ENCODE data around the gene AP1S1. TPM values are rescaled to one million over a fixed set of nuclear protein-coding genes. Genes with fewer than 3 reads are reported as not detected.

AP1S1 gene
- total and polyA plus RNA-seq, 9 of the 15 experiments (the other 6 are each of a cell fraction or from before 2014, with no cell fraction given), result 4.4 to 149 (median 89.4) TPM

DNA sequence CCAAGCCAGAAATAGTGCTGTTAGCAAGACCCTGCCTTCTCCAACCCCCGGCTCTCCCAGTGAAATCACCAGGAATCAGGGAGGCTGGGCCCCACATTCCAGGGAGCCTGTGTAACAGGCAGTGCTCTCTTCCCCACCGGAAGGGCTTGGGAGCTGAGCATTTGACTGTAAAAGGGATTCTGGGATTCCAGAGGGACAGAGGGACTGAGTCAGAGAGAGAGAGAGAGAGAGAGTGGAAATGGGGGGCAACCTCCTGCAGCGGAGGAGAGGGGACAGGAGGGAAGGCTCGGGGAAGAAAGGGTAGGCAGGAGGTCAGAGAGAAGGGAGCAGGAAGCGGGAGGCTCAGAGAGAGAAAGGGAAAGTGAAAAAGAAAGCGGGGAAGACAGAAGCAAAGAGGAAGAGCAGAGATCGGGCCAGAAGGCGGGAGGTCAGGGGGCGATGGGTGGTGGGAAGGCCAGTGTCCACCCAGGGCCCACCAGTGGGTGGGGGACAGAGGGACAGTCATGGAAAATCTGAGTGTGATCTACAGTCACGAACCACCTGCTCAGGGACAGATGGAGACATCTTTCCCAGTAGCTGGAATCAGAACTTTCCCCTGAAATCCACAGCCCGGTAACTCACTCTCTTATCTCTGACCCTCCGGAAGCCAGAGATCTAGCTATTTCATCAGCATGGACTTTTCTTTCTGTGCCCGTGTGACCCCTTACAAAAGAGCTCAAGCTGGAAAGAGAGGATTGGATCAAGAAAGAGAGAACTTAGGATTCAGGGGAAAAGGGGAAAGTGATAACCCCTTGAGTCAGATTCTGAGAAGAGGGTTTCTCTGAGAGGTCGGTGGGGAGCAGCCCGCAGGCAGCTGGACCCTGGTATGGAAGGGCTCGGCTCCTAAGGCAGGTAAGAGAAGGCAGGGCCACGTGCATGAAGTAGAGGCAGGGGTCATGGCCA is 32.0 kb upstream of the AP1S1 start (continued):
- TF ChIP-seq HMGN3 (IDR thresholded peaks at IDR 0.05; ENCODE audit: borderline replicate concordance, extremely low read depth, insufficient read length, low read depth, low read length) (no peak), TEAD4 (IDR thresholded peaks at IDR 0.05; ENCODE audit: low read length) (peak; percentile 47; the same call in 1 of the 2 replicates), TEAD4 (CRISPR knock-in tag; IDR thresholded peaks at IDR 0.05; ENCODE audit: borderline replicate concordance) (no peak), MEIS2 (IDR thresholded peaks at IDR 0.05; ENCODE audit: partially characterized antibody) (no peak), KAT2B (IDR thresholded peaks at IDR 0.05; ENCODE audit: low read depth, low read length) (no peak), CEBPG (CRISPR knock-in tag; IDR thresholded peaks at IDR 0.05) (no peak), CEBPG (tag; conservative IDR thresholded peaks at IDR 0.05 in 1 of 2, IDR thresholded peaks at IDR 0.05 in 1 of 2) (peak; percentile 65 to 82), LEF1 (IDR thresholded peaks at IDR 0.05) (peak; percentile 79; the same call in 1 of the 2 replicates), CTBP1 (IDR thresholded peaks at IDR 0.05; ENCODE audit: borderline replicate concordance) (0 out of 2 replicates have a peak, but pooled peaks have one; percentile 57), BCOR (IDR thresholded peaks at IDR 0.05) (no peak), CBFA2T2 (conservative IDR thresholded peaks at IDR 0.05) (peak; percentile 39), SREBF1 (IDR thresholded peaks at IDR 0.05; ENCODE audit: borderline replicate concordance, low read depth, low read length) (no peak), DDX20 (tag; IDR thresholded peaks at IDR 0.05; ENCODE audit: low read depth) (peak; percentile 58; the same call in 1 of the 2 replicates), TGIF2 (CRISPR knock-in tag; IDR thresholded peaks at IDR 0.05) (no peak), ETV5 (CRISPR knock-in tag; IDR thresholded peaks at IDR 0.05; ENCODE audit: low read depth) (peak; percentile 63; the same call in 1 of the 2 replicates), TCF3 (CRISPR knock-in tag; IDR thresholded peaks at IDR 0.05) (0 out of 2 replicates have a peak, but pooled peaks have one; percentile 12), SUPT5H (IDR thresholded peaks at IDR 0.05) (no peak)
- TF ChIP-seq, protein P1, sequence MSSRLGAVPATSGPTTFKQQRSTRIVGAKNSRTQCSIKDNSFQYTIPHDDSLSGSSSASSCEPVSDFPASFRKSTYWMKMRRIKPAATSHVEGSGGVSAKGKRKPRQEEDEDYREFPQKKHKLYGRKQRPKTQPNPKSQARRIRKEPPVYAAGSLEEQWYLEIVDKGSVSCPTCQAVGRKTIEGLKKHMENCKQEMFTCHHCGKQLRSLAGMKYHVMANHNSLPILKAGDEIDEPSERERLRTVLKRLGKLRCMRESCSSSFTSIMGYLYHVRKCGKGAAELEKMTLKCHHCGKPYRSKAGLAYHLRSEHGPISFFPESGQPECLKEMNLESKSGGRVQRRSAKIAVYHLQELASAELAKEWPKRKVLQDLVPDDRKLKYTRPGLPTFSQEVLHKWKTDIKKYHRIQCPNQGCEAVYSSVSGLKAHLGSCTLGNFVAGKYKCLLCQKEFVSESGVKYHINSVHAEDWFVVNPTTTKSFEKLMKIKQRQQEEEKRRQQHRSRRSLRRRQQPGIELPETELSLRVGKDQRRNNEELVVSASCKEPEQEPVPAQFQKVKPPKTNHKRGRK (tag; IDR thresholded peaks at IDR 0.05), result peak; percentile 89
- TF ChIP-seq, protein P2, sequence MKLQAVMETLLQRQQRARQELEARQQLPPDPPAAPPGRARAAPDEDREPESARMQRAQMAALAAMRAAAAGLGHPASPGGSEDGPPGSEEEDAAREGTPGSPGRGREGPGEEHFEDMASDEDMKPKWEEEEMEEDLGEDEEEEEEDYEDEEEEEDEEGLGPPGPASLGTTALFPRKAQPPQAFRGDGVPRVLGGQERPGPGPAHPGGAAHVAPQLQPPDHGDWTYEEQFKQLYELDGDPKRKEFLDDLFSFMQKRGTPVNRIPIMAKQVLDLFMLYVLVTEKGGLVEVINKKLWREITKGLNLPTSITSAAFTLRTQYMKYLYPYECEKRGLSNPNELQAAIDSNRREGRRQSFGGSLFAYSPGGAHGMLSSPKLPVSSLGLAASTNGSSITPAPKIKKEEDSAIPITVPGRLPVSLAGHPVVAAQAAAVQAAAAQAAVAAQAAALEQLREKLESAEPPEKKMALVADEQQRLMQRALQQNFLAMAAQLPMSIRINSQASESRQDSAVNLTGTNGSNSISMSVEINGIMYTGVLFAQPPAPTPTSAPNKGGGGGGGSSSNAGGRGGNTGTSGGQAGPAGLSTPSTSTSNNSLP (IDR thresholded peaks at IDR 0.05; ENCODE audit: borderline replicate concordance, low read depth, low read length), result no peak
- TF ChIP-seq, protein P3, sequence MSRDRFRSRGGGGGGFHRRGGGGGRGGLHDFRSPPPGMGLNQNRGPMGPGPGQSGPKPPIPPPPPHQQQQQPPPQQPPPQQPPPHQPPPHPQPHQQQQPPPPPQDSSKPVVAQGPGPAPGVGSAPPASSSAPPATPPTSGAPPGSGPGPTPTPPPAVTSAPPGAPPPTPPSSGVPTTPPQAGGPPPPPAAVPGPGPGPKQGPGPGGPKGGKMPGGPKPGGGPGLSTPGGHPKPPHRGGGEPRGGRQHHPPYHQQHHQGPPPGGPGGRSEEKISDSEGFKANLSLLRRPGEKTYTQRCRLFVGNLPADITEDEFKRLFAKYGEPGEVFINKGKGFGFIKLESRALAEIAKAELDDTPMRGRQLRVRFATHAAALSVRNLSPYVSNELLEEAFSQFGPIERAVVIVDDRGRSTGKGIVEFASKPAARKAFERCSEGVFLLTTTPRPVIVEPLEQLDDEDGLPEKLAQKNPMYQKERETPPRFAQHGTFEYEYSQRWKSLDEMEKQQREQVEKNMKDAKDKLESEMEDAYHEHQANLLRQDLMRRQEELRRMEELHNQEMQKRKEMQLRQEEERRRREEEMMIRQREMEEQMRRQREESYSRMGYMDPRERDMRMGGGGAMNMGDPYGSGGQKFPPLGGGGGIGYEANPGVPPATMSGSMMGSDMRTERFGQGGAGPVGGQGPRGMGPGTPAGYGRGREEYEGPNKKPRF (IDR thresholded peaks at IDR 0.05; ENCODE audit: low read depth, low read length), result no peak
- TF ChIP-seq, protein P4, sequence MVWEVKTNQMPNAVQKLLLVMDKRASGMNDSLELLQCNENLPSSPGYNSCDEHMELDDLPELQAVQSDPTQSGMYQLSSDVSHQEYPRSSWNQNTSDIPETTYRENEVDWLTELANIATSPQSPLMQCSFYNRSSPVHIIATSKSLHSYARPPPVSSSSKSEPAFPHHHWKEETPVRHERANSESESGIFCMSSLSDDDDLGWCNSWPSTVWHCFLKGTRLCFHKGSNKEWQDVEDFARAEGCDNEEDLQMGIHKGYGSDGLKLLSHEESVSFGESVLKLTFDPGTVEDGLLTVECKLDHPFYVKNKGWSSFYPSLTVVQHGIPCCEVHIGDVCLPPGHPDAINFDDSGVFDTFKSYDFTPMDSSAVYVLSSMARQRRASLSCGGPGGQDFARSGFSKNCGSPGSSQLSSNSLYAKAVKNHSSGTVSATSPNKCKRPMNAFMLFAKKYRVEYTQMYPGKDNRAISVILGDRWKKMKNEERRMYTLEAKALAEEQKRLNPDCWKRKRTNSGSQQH (CRISPR knock-in tag; IDR thresholded peaks at IDR 0.05), result 0 out of 2 replicates have a peak, but pooled peaks have one; percentile 41
